Spleen (tissue), 3 donors: ENCODE data around the gene KCNQ5.

ENCODE experiments used
- POLR2A ChIP-seq, 3 donors: fragments of 450-650 bp; IDR thresholded peaks; one replicate each; pipeline ENCODE4 v1.5.1; 2017; ENCODE audit warnings: antibody characterized with exemption in 3 of 3, mild to moderate bottlenecking in 1 of 3
- POLR2AphosphoS5 ChIP-seq, 3 donors: sonication (generic); formaldehyde crosslinking; IDR thresholded peaks; one replicate each; pipeline ENCODE4 v1.5.1; 2017; ENCODE audit warnings: antibody characterized with exemption in 3 of 3

DNA sequence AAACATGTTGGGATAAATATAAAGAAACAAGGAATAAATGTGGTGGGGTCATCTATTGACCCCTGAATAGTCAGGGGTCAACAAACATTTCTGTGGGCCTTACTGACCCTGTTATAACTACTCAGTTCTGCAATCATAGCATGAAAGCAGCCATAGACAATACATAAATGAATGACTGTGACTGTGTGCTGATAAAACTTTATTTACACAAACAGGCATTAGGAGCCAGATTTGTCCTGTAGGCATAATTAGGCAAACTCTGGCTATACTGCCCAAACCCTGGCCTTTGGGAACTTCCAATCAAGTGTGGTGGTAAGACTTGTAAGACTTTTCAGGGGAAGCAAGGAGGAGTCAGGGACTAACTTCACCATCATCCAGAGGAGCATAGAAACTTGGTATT lies 380.7 kb downstream of the KCNQ5 start:
- no peak for TF ChIP-seq POLR2AphosphoS5 (IDR thresholded peaks at IDR 0.05)
- TF ChIP-seq POLR2A (IDR thresholded peaks at IDR 0.05): no peak
